Stimulated activated CD8-positive, alpha-beta memory T cell treated with anti-CD3 and anti-CD28 coated beads, Interleukin-15, amount 100 ng/mL, for 48 hours (primary cell): ENCODE measurements around the gene FAM114A2.
"Not testable (repeated sequence)": the region's sequence is repeated elsewhere in the genome, so short reads cannot be mapped to it uniquely, and the experiment has no call there.

Experiments used
- DNase-seq, 2 donors: peaks; one replicate each; pipeline ENCODE4 v3.0.0-alpha.2; 2020; ENCODE audit warnings: low read depth in 2 of 2

The FAM114A2 gene

GRCh38 chr5:154038707-154039457 lies at the start of gene FAM114A2, which contains the start of gene MFAP3:
Gene FAM114A2, minus strand, starts transcription at chr5:154038910. Its CDS starts 3,957 bp downstream, at chr5:154034953.
Gene MFAP3, plus strand, starts transcription at chr5:154038967. Its CDS starts 10,756 bp downstream, at chr5:154049723.
- peak; percentile 86 to 90 for DNase-seq

GRCh38 chr5:154087260-154087659 lies 48.5 kb upstream of the FAM114A2 start:
- no peak for DNase-seq

- no peak for DNase-seq
These were observed 47.9 kb upstream of the FAM114A2 start for GRCh38 chr5:154086641-154087040.

- DNase-seq: no peak
These were observed 47.4 kb upstream of the FAM114A2 start for GRCh38 chr5:154086146-154086545.

- DNase-seq: no peak
These were observed 45.4 kb upstream of the FAM114A2 start for GRCh38 chr5:154084062-154084639.

GRCh38 chr5:154081246-154081645 lies 42.5 kb upstream of the FAM114A2 start:
- no peak for DNase-seq

GRCh38 chr5:154078272-154078671 lies 39.6 kb upstream of the FAM114A2 start:
- DNase-seq: no peak

- no peak for DNase-seq
These were observed 39.0 kb upstream of the FAM114A2 start for GRCh38 chr5:154077696-154078095.

- DNase-seq: no peak
These were observed 37.7 kb upstream of the FAM114A2 start for GRCh38 chr5:154076240-154076922.

GRCh38 chr5:154072414-154073171 lies 33.9 kb upstream of the FAM114A2 start:
- peak; percentile 63 to 68 for DNase-seq

- DNase-seq: no peak
These were observed 33.2 kb upstream of the FAM114A2 start for GRCh38 chr5:154071799-154072413.

GRCh38 chr5:154069854-154070253 lies 31.1 kb upstream of the FAM114A2 start:
- not testable (repeated sequence) for DNase-seq

- no peak for DNase-seq
These were observed 27.3 kb upstream of the FAM114A2 start for GRCh38 chr5:154065971-154066370.

- DNase-seq: no peak
These were observed 24.7 kb upstream of the FAM114A2 start for GRCh38 chr5:154063372-154063771.

- no peak for DNase-seq
These were observed 21.9 kb upstream of the FAM114A2 start for GRCh38 chr5:154060606-154061005.

GRCh38 chr5:154059583-154059982 lies 20.9 kb upstream of the FAM114A2 start:
- no peak for DNase-seq

GRCh38 chr5:154059039-154059430 lies 20.3 kb upstream of the FAM114A2 start:
- DNase-seq: no peak

- no peak for DNase-seq
These were observed 19.6 kb upstream of the FAM114A2 start for GRCh38 chr5:154058055-154059038.

GRCh38 chr5:154055201-154055600 lies 16.5 kb upstream of the FAM114A2 start:
- DNase-seq: no peak

GRCh38 chr5:154053468-154053867 lies 14.8 kb upstream of the FAM114A2 start:
- DNase-seq: no peak
